HEK293T (cell line): ENCODE data around the gene HARS1.

Experiments
- FOXM1 ChIP-seq: fragments of 450-650 bp; IDR thresholded peaks from 2 replicates; pipeline ENCODE4 v1.6.1; 2017; ENCODE audit warnings: mild to moderate bottlenecking, borderline replicate concordance
- SUZ12 ChIP-seq: fragments of 450-650 bp; IDR thresholded peaks from 2 replicates; pipeline ENCODE4 v1.6.1; 2016; ENCODE audit warnings: mild to moderate bottlenecking

GRCh38 chr5:140737486-140737885, 46.3 kb upstream of the HARS1 start:
- TF ChIP-seq SUZ12: no peak
- TF ChIP-seq FOXM1: no peak
